HuH-7.5 (cell line): ENCODE measurements around the gene TIGD4.

ENCODE experiments used
- DNase-seq: peaks from one replicate; pipeline ENCODE4 v3.0.0; 2011; ENCODE audit warnings: low spot score

The TIGD4 gene

GRCh38 chr4:152719801-152720556, 59.6 kb downstream of the TIGD4 start:
- no peak for DNase-seq
